CD4-positive, alpha-beta T cell treated with Interleukin-4 for 4 hours (primary cell): ENCODE results near the gene WWP2.
"Not testable (repeated sequence)": the region's sequence is repeated elsewhere in the genome, so short reads cannot be mapped to it uniquely, and the experiment has no call there.

Experiments used
- DNase-seq: peaks from one replicate; pipeline ENCODE4 v3.0.0-alpha.2; 2020

The WWP2 gene

GRCh38 chr16:69798466-69798865 is 36.3 kb downstream of the WWP2 start:
- no peak for DNase-seq

- no peak for DNase-seq
Measured at GRCh38 chr16:69799611-69800031, 37.5 kb downstream of the WWP2 start.

GRCh38 chr16:69804297-69804696 is 42.2 kb downstream of the WWP2 start:
- DNase-seq, result no peak

- not testable (repeated sequence) for DNase-seq
Measured at GRCh38 chr16:69806776-69807175, 44.6 kb downstream of the WWP2 start.

- no peak for DNase-seq
Measured at GRCh38 chr16:69812688-69813014, 50.5 kb downstream of the WWP2 start.

GRCh38 chr16:69814078-69814477 is 51.9 kb downstream of the WWP2 start:
- no peak for DNase-seq

GRCh38 chr16:69814561-69814960 is 52.4 kb downstream of the WWP2 start:
- no peak for DNase-seq

GRCh38 chr16:69815216-69815883 is 53.2 kb downstream of the WWP2 start:
- DNase-seq, result not testable (repeated sequence)

GRCh38 chr16:69816996-69817395 is 54.9 kb downstream of the WWP2 start:
- DNase-seq, result no peak

- DNase-seq, result no peak
Measured at GRCh38 chr16:69818891-69819545, 56.9 kb downstream of the WWP2 start.

- DNase-seq, result no peak
Measured at GRCh38 chr16:69820926-69821541, 58.9 kb downstream of the WWP2 start.

- DNase-seq, result no peak
Measured at GRCh38 chr16:69821844-69822173, 59.7 kb downstream of the WWP2 start.

- DNase-seq, result no peak
Measured at GRCh38 chr16:69822174-69822935, 60.2 kb downstream of the WWP2 start.

- no peak for DNase-seq
Measured at GRCh38 chr16:69823831-69824563, 61.9 kb downstream of the WWP2 start.

GRCh38 chr16:69824564-69825142 is 62.5 kb downstream of the WWP2 start:
- DNase-seq, result not testable (repeated sequence)

- DNase-seq, result no peak
Measured at GRCh38 chr16:69827524-69827923, 65.4 kb downstream of the WWP2 start.

- DNase-seq, result no peak
Measured at GRCh38 chr16:69829338-69829737, 67.2 kb downstream of the WWP2 start.

- no peak for DNase-seq
Measured at GRCh38 chr16:69830146-69830533, 68.0 kb downstream of the WWP2 start.

GRCh38 chr16:69830534-69831211 is 68.5 kb downstream of the WWP2 start:
- DNase-seq, result no peak

- no peak for DNase-seq
Measured at GRCh38 chr16:69831212-69832123, 69.3 kb downstream of the WWP2 start.
